Measurements from ENCODE around the gene CNTN2.

CNTN2 gene

GRCh38 chr1:205062895-205063294 lies 19.9 kb downstream of the CNTN2 start:
- no peak for TF ChIP-seq CTCF (IDR thresholded peaks at IDR 0.05; ENCODE audit: extremely low read depth, insufficient read depth, missing control alignments)
- no peak for DNase-seq (ENCODE audit: low spot score)
- in situ Hi-C loops (cut with MboI; ENCODE audit: low pct_unique_long_range_greater_than_20kb, low sequenced_read_pairs, unreplicated experiment) = loop anchor here (10.0 kb wide), 1 partner anchor 68 kb away; no protein-coding TSS in a partner anchor

GRCh38 chr1:205064301-205064700 lies 21.3 kb downstream of the CNTN2 start:
- TF ChIP-seq CTCF (IDR thresholded peaks at IDR 0.05; ENCODE audit: extremely low read depth, insufficient read depth, missing control alignments) = no peak
- DNase-seq (ENCODE audit: low spot score) = no peak
- in situ Hi-C loops (cut with MboI; ENCODE audit: low pct_unique_long_range_greater_than_20kb, low sequenced_read_pairs, unreplicated experiment) = loop anchor here (10.0 kb wide), 1 partner anchor 70 kb away; no protein-coding TSS in a partner anchor

GRCh38 chr1:205064741-205065316 lies 21.8 kb downstream of the CNTN2 start:
- no peak for TF ChIP-seq CTCF (IDR thresholded peaks at IDR 0.05; ENCODE audit: extremely low read depth, insufficient read depth, missing control alignments)
- no peak for DNase-seq (ENCODE audit: low spot score)
- in situ Hi-C loops (cut with MboI; ENCODE audit: low pct_unique_long_range_greater_than_20kb, low sequenced_read_pairs, unreplicated experiment) = loop anchor here (10.0 kb wide), 1 partner anchor 70 kb away; no protein-coding TSS in a partner anchor

GRCh38 chr1:205065666-205066065 lies 22.7 kb downstream of the CNTN2 start:
- TF ChIP-seq CTCF (IDR thresholded peaks at IDR 0.05; ENCODE audit: extremely low read depth, insufficient read depth, missing control alignments) = no peak
- DNase-seq (ENCODE audit: low spot score) = no peak
- in situ Hi-C loops (cut with MboI; ENCODE audit: low pct_unique_long_range_greater_than_20kb, low sequenced_read_pairs, unreplicated experiment) = loop anchor here (10.0 kb wide), 1 partner anchor 71 kb away; no protein-coding TSS in a partner anchor

GRCh38 chr1:205066141-205066818 lies 23.3 kb downstream of the CNTN2 start:
- TF ChIP-seq CTCF (IDR thresholded peaks at IDR 0.05; ENCODE audit: extremely low read depth, insufficient read depth, missing control alignments) = no peak
- in situ Hi-C loops (cut with MboI; ENCODE audit: low pct_unique_long_range_greater_than_20kb, low sequenced_read_pairs, unreplicated experiment) = loop anchor here (10.0 kb wide), 1 partner anchor 71 kb away; no protein-coding TSS in a partner anchor

GRCh38 chr1:205067031-205067430 lies 24.0 kb downstream of the CNTN2 start:
- no peak for TF ChIP-seq CTCF (IDR thresholded peaks at IDR 0.05; ENCODE audit: extremely low read depth, insufficient read depth, missing control alignments)
- DNase-seq (ENCODE audit: low spot score) = no peak
- in situ Hi-C loops (cut with MboI; ENCODE audit: low pct_unique_long_range_greater_than_20kb, low sequenced_read_pairs, unreplicated experiment) = loop anchor here (10.0 kb wide), 1 partner anchor 72 kb away; no protein-coding TSS in a partner anchor

More at GRCh38 chr1:205066141-205066818, 23.3 kb downstream of the CNTN2 start:
- DNase-seq (ENCODE audit: low spot score) = no peak

All from GM13977 (cell line).